T-helper 2 cell treated with Interferon-gamma antibody and Interleukin-4, amounts not matched to agents 100 ng/mL and 5 ng/mL, for 36 hours (primary cell): ENCODE measurements around the gene RIPPLY1. TPM values are rescaled to one million over a fixed set of nuclear protein-coding genes. Genes with fewer than 3 reads are reported as not detected.

ENCODE experiments used
- intact Hi-C: fragments of 100-400 bp; cut with micrococcal nuclease; formaldehyde crosslinking; loops from one replicate; pipeline ENCODE4 v1.15.1; 2023
- total RNA-seq: library from RNA; stranded (reverse); gene quantifications from 2 replicates; pipeline ENCODE4 v1.2.3, GENCODE V29; 2022

RIPPLY1 gene
- total RNA-seq, 1 donor from 2014 or later, result not detected

GRCh38 chrX:106862972-106863688 is 40.0 kb downstream of the RIPPLY1 start:
- intact Hi-C loops, result no loop called here

Other genes with a start within 250 kb of the RIPPLY1 start
- gene RNF128, start 176.6 kb downstream of the RIPPLY1 start, total RNA-seq, result not detected in 2 replicates
- gene TBC1D8B, start 100.7 kb downstream of the RIPPLY1 start, total RNA-seq, result 0.32 and 0.36 TPM in 2 replicates
- gene CLDN2, start 17.1 kb upstream of the RIPPLY1 start, total RNA-seq, result not detected in 2 replicates
- gene MORC4, start 96.9 kb upstream of the RIPPLY1 start, total RNA-seq, result 6.0 and 7.4 TPM in 2 replicates
- 14.1 and 17.0 TPM in 2 replicates for gene RBM41, start 215.5 kb upstream of the RIPPLY1 start, total RNA-seq